Activated B cell treated with CpG ODN at 0.5 μM for 24 hours (primary cell): ENCODE measurements around the gene PALD1. TPM values are rescaled to one million over a fixed set of nuclear protein-coding genes. Genes with fewer than 3 reads are reported as not detected.

Source experiments
- ATAC-seq: fragments of 200-7000 bp; cut with Tn5 transposase; one replicate; pipeline ENCODE4 v1.10.0; 2021; ENCODE audit warnings: low read depth, mild to moderate bottlenecking, moderate library complexity
- CTCF ChIA-PET: fragments of 350-600 bp; sonication (Branson Sonifier 250); formaldehyde crosslinking; loops from one replicate; lab custom pipeline; 2021; ENCODE audit warnings: antibody characterized with exemption; lab: Charles Lee
- POLR2A ChIA-PET: fragments of 350-600 bp; sonication (Branson Sonifier 250); formaldehyde crosslinking; loops from one replicate; lab custom pipeline; 2021; ENCODE audit warnings: antibody characterized with exemption; lab: Charles Lee
- DNase-seq: peaks from one replicate; pipeline ENCODE4 v3.0.0; 2022
- H3K27ac Mint-ChIP-seq: one replicate; pipeline ENCODE4 v1.8.0; 2020; ENCODE audit warnings: mixed read lengths
- H3K27me3 Mint-ChIP-seq: one replicate; pipeline ENCODE4 v1.8.0; 2021; ENCODE audit warnings: mixed read lengths
- H3K36me3 Mint-ChIP-seq: one replicate; pipeline ENCODE4 v1.8.0; 2021; ENCODE audit warnings: low read depth, mixed read lengths
- H3K4me1 Mint-ChIP-seq: one replicate; pipeline ENCODE4 v1.8.0; 2021; ENCODE audit warnings: mixed read lengths
- H3K4me3 Mint-ChIP-seq: one replicate; pipeline ENCODE4 v1.8.0; 2020; ENCODE audit warnings: mild to moderate bottlenecking, mixed read lengths
- H3K9me3 Mint-ChIP-seq: one replicate; pipeline ENCODE4 v1.8.0; 2020; ENCODE audit warnings: mixed read lengths
- CTCF ChIP-seq: fragments of 200-600 bp; IDR thresholded peaks from one replicate; pipeline ENCODE4 v1.8.0; 2022; ENCODE audit warnings: antibody characterized with exemption, mild to moderate bottlenecking
- intact Hi-C: fragments of 100-400 bp; cut with micrococcal nuclease; formaldehyde crosslinking; loops from one replicate; pipeline ENCODE4 v1.15.1; 2024
- total RNA-seq: library from RNA; stranded (reverse); gene quantifications from 2 replicates; pipeline ENCODE4 v1.2.3, GENCODE V29; 2022

PALD1 gene
- total RNA-seq, 1 donor from 2014 or later: 3.3 TPM

DNA sequence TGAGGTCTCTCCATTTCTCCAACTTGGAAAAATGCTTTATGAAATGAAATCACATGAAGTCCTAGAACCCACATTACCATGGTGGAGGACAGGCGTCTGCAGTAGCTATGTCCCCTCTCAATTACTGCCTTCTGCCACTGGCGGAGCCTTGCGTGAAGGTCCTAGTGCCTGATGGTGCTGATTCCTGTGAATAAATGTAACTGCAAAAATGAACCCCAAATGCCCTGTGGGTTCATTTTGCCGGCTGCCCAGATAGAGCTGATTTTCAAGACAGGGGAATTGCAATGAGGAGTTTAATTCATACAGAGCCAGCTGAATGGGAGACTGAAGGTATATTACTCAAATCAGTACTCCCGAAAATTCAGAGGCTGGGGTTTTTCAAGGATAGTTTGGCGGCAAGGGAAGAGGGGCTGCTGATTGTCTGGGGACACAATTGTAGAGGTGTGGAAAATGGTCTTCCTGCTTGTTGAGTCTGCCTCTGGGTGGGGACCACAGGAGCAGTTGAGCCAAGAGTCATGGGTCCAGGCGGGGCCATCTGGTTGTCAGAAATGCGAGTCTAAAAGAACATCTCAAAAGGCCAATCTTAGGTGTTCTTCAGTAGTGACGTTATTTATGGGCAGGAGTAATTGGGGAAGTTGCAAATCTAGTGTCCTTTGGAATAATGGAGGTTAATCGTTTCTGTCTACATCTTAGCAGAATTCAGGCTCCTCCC is 110.4 kb downstream of the PALD1 start:
- H3K4me3 Mint-ChIP-seq: no peak overlapping the region
- POLR2A ChIA-PET: no interaction called here
- no peaks in the 10 kb centered on the region for H3K9me3 Mint-ChIP-seq
- CTCF ChIA-PET: no interaction called here
- no peaks in the 10 kb centered on the region for H3K4me1 Mint-ChIP-seq
- no peaks in the 10 kb centered on the region for H3K36me3 Mint-ChIP-seq
- H3K27me3 Mint-ChIP-seq: peaks cover 7% of the 10 kb centered on the region
- ATAC-seq (no peak), DNase-seq (no peak)
- intact Hi-C loops: no loop called here
- no peak overlapping the region for H3K27ac Mint-ChIP-seq
- TF ChIP-seq CTCF: no peak

DNA sequence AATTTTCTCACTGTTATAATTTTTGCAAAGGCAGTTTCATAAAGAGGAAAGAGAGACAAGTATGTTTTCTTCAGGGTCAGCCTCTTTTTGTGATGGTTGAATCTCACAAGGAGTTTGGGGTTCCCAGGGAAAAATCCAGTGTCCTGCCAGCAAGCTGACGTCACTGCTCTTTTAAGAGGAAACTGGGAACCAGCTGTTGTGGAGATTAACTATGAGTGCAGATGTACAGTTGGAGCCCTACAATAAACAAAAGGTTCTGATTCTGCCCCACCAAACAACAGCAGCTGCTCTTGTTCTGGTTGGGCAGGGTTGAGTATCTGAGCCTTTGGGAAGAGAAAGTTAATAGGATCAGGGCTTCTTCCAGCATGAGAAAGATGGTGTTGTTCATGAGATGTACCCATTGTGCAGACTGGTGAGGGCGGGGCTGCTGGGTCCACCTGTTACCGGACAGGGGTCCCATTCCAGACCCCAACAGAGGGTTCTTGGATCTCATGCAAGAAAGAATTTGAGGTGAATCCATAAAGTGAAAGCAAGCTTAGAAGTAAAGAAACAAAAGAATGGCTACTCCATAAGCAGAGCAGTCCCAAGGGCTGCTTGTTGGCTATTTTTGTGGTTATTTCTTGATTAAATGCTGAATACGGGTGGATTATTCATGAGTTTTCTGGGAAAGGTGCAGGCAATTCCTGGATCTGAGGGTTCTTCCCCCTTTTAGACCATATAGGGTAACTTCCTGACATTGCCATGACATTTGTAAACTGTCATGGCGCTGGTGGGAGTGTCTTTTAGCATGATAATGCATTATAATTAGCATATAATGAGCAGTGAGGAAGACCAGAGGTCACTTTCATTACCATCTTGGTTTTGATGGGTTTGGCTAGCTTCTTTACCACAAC is 111.4 kb downstream of the PALD1 start:
- Mint-ChIP-seq H3K36me3 (no peaks in the 10 kb centered on the region), H3K4me3 (no peak overlapping the region), H3K4me1 (no peaks in the 10 kb centered on the region), H3K27ac (no peak overlapping the region), H3K27me3 (peaks cover 7% of the 10 kb centered on the region), H3K9me3 (no peaks in the 10 kb centered on the region)
- DNase-seq: no peak
- no peak for ATAC-seq
- CTCF ChIA-PET: no interaction called here
- intact Hi-C loops: no loop called here
- POLR2A ChIA-PET: no interaction called here
- TF ChIP-seq CTCF: no peak

- ChIA-PET POLR2A (no interaction called here), CTCF (no interaction called here)
- intact Hi-C loops: no loop called here
- Mint-ChIP-seq H3K27ac (no peak overlapping the region), H3K9me3 (no peaks in the 10 kb centered on the region), H3K4me1 (no peaks in the 10 kb centered on the region), H3K36me3 (no peaks in the 10 kb centered on the region), H3K4me3 (no peak overlapping the region), H3K27me3 (peaks cover 7% of the 10 kb centered on the region)
- no peak for TF ChIP-seq CTCF
- DNase-seq (no peak), ATAC-seq (no peak)
Measured at GRCh38 chr10:70590655-70591416, 112.3 kb downstream of the PALD1 start.

GRCh38 chr10:70592186-70592735 is 113.7 kb downstream of the PALD1 start:
- H3K4me3 Mint-ChIP-seq: no peak overlapping the region
- H3K9me3 Mint-ChIP-seq: no peaks in the 10 kb centered on the region
- H3K36me3 Mint-ChIP-seq: no peaks in the 10 kb centered on the region
- H3K27ac Mint-ChIP-seq: no peak overlapping the region
- ATAC-seq (no peak), DNase-seq (no peak)
- intact Hi-C loops: no loop called here
- ChIA-PET CTCF (no interaction called here), POLR2A (no interaction called here)
- H3K4me1 Mint-ChIP-seq: no peaks in the 10 kb centered on the region
- H3K27me3 Mint-ChIP-seq: peaks cover 7% of the 10 kb centered on the region
- no peak for TF ChIP-seq CTCF
